HL-60 (cell line): Measurements from ENCODE around the gene RER1.

ENCODE experiments used
- DNase-seq, 2 experiments: peaks; one replicate each; pipeline ENCODE4 v3.0.0-alpha.2; 2010 to 2020; ENCODE audit warnings: low read depth in 1 of 2, low spot score in 1 of 2
- H3K27ac ChIP-seq: fragments of 250-450 bp; sonication (Bioruptor Pico); replicated peaks from 2 replicates; pipeline ENCODE4 v1.5.1; 2020; ENCODE audit warnings: mild to moderate bottlenecking, moderate library complexity
- H3K27me3 ChIP-seq: fragments of 250-450 bp; sonication (Bioruptor Pico); 2 replicates; pipeline ENCODE4 v1.5.1; 2021; ENCODE audit warnings: mild to moderate bottlenecking, moderate library complexity; ENCODE audit not compliant: insufficient read depth, poor library complexity, severe bottlenecking
- H3K4me3 ChIP-seq: replicated peaks from 2 replicates; pipeline ENCODE4 v1.5.1; 2011; ENCODE audit warnings: mild to moderate bottlenecking, control low read depth, low read length; ENCODE audit not compliant: insufficient read depth
- CTCF ChIP-seq: IDR thresholded peaks from one replicate; pipeline ENCODE4 v1.5.1; 2011; ENCODE audit warnings: low read length, control low read depth, inconsistent platforms; ENCODE audit not compliant: insufficient read depth
- GABPA ChIP-seq: IDR thresholded peaks from 2 replicates; pipeline ENCODE4 v1.6.1; 2012; ENCODE audit warnings: low read depth
- POLR2AphosphoS5 ChIP-seq: IDR thresholded peaks from 2 replicates; pipeline ENCODE4 v1.6.1; 2012; ENCODE audit warnings: low read depth
- REST ChIP-seq: IDR thresholded peaks from 2 replicates; pipeline ENCODE4 v1.6.1; 2012; ENCODE audit warnings: low read depth; ENCODE audit not compliant: insufficient replicate concordance
- SPI1 ChIP-seq: IDR thresholded peaks from 2 replicates; pipeline ENCODE4 v1.6.1; 2012; ENCODE audit warnings: low read depth, mild to moderate bottlenecking, borderline replicate concordance

RER1 gene

GRCh38 chr1:2373551-2374251, 17.9 kb upstream of the RER1 start:
- TF ChIP-seq CTCF, result no peak
- no peak for TF ChIP-seq REST
- TF ChIP-seq SPI1, result no peak
- TF ChIP-seq POLR2AphosphoS5, result no peak
- TF ChIP-seq GABPA, result no peak
- Histone ChIP-seq H3K4me3 (no peak overlapping the region), H3K27me3 (no peaks in the 10 kb centered on the region), H3K27ac (no peak overlapping the region)
- DNase-seq, result no peak

GRCh38 chr1:2374252-2375155, 17.1 kb upstream of the RER1 start:
- no peak for DNase-seq
- no peak overlapping the region for H3K4me3 ChIP-seq
- no peak overlapping the region for H3K27ac ChIP-seq
- no peak for TF ChIP-seq REST
- TF ChIP-seq SPI1, result no peak
- TF ChIP-seq CTCF, result no peak
- no peak for TF ChIP-seq POLR2AphosphoS5
- TF ChIP-seq GABPA, result no peak
- no peaks in the 10 kb centered on the region for H3K27me3 ChIP-seq

- no peak overlapping the region for H3K4me3 ChIP-seq
- TF ChIP-seq CTCF (no peak), REST (no peak), POLR2AphosphoS5 (no peak), GABPA (no peak), SPI1 (no peak)
- H3K27me3 ChIP-seq, result no peaks in the 10 kb centered on the region
- H3K27ac ChIP-seq, result no peak overlapping the region
- DNase-seq, result no peak
Observed at GRCh38 chr1:2375246-2375922, 16.3 kb upstream of the RER1 start.
